ENCODE data around the gene SMIM45.

SMIM45 gene

GRCh38 chr22:41983513-41984405 is 31.8 kb downstream of the SMIM45 start:
- H2BK20ac ChIP-seq (ENCODE audit: low read depth, low read length, poor library complexity, severe bottlenecking): no peak overlapping the region
- H3K4me2 ChIP-seq (ENCODE audit: insufficient read depth, insufficient read length, low read length): no peak overlapping the region
- no peak overlapping the region for H3K4me3 Mint-ChIP-seq
- no CpG with 5 or more reads among the region's 6 CpGs for WGBS (ENCODE audit: extremely low coverage, insufficient read length, low lambda C conversion rate)
- no peak overlapping the region for H2AFZ ChIP-seq (ENCODE audit: low read length)
- no peak for TF ChIP-seq CTCF (conservative IDR thresholded peaks at IDR 0.05)
- H3K23ac ChIP-seq (ENCODE audit: insufficient read length, low read depth, low read length): no peak overlapping the region
- no peaks in the 10 kb centered on the region for H3K79me2 ChIP-seq (ENCODE audit: insufficient read depth, low read length)
- no peak overlapping the region for H3K27ac ChIP-seq (ENCODE audit: insufficient read length, low read depth, low read length)
- H3K79me1 ChIP-seq (ENCODE audit: insufficient read depth, low read depth, low read length, poor library complexity, severe bottlenecking): no peaks in the 10 kb centered on the region
- no peaks in the 10 kb centered on the region for H3K9me3 ChIP-seq (ENCODE audit: control insufficient read depth, low read depth, low read length)
- no peak overlapping the region for H2AK5ac ChIP-seq (ENCODE audit: insufficient read length, low read length)
- peaks cover 0 to 3% of the 10 kb centered on the region in 2 experiments; a peak in 2 of 4 replicates for H3K4me1 Mint-ChIP-seq
- H3K9me3 Mint-ChIP-seq: no peaks in the 10 kb centered on the region
- H3K4me1 ChIP-seq (ENCODE audit: insufficient read depth, low read length): no peaks in the 10 kb centered on the region
- no peak overlapping the region for H3K18ac ChIP-seq (ENCODE audit: insufficient read length, low read depth, low read length)
- no peak overlapping the region for H3K9ac ChIP-seq (ENCODE audit: extremely low read depth, insufficient read length, low read length)
- H3K36me3 Mint-ChIP-seq (ENCODE audit: insufficient read depth in 1 of 3, low read depth in 3 of 3): peaks cover 10 to 30% (median 27%) of the 10 kb centered on the region in 3 experiments
- no peak overlapping the region for H3K27ac Mint-ChIP-seq
- no peak overlapping the region for H2BK15ac ChIP-seq (ENCODE audit: low read depth, low read length)
- H2BK5ac ChIP-seq (ENCODE audit: insufficient read length, low read length): no peak overlapping the region
- no peak for DNase-seq
- no peak overlapping the region for H2BK12ac ChIP-seq (ENCODE audit: insufficient read length, low read depth, low read length)
- H4K20me1 ChIP-seq (ENCODE audit: control insufficient read depth, insufficient read depth, insufficient read length): no peaks in the 10 kb centered on the region
- no peak overlapping the region for H4K5ac ChIP-seq (ENCODE audit: insufficient read length, low read depth, low read length)
- no peak overlapping the region for H3K14ac ChIP-seq (ENCODE audit: insufficient read depth, low read length)
- H3K27me3 ChIP-seq (ENCODE audit: insufficient read depth, low read length): no peaks in the 10 kb centered on the region
- H4K8ac ChIP-seq (replicated peaks; ENCODE audit: insufficient read length, low read depth, low read length): no peak overlapping the region
- H3K56ac ChIP-seq (ENCODE audit: insufficient read length, low read depth, low read length): no peak overlapping the region
- no peak overlapping the region for H4K91ac ChIP-seq (ENCODE audit: insufficient read length, low read depth, low read length)
- H3K4ac ChIP-seq (ENCODE audit: low read depth, low read length): no peak overlapping the region
- H3T11ph ChIP-seq (ENCODE audit: low read length): no peak overlapping the region
- no peaks in the 10 kb centered on the region for H3K23me2 ChIP-seq (ENCODE audit: insufficient read length, low read depth, low read length, poor library complexity, severe bottlenecking)
- H3K27me3 Mint-ChIP-seq (ENCODE audit: low read depth): peaks cover 11% of the 10 kb centered on the region
- H2BK120ac ChIP-seq (ENCODE audit: low read depth, low read length, poor library complexity, severe bottlenecking): no peak overlapping the region
